Astrocyte (in vitro differentiated cells and primary cell): ENCODE results near the gene ERN1. TPM values are rescaled to one million over a fixed set of nuclear protein-coding genes. Genes with fewer than 3 reads are reported as not detected.

ENCODE experiments used
- DNase-seq: peaks from one replicate; pipeline ENCODE4 v3.0.0-alpha.2; 2010; ENCODE audit warnings: low read depth
- FAIRE-seq: peaks from 2 replicates; lab custom pipeline; 2011; peaks lifted over from hg19 to GRCh38; lab: Jason Lieb, UNC
- H2AFZ ChIP-seq: 2 replicates; pipeline ENCODE4 v1.6.0; 2012; ENCODE audit warnings: low read depth, low read length, inconsistent platforms
- H3K27ac ChIP-seq: 2 replicates; pipeline ENCODE4 v1.5.1; 2011; ENCODE audit warnings: low read depth, low read length, inconsistent platforms
- H3K27me3 ChIP-seq: 2 replicates; pipeline ENCODE4 v1.6.0; 2011; ENCODE audit warnings: low read length, inconsistent platforms; ENCODE audit not compliant: insufficient read depth
- H3K36me3 ChIP-seq: 2 replicates; pipeline ENCODE4 v1.5.1; 2011; ENCODE audit warnings: low read length, inconsistent platforms; ENCODE audit not compliant: insufficient read depth
- H3K4me1 ChIP-seq: 2 replicates; pipeline ENCODE4 v1.5.1; 2011; ENCODE audit warnings: low read length, inconsistent platforms; ENCODE audit not compliant: insufficient read depth
- H3K4me2 ChIP-seq: 2 replicates; pipeline ENCODE4 v1.6.0; 2012; ENCODE audit warnings: low read length, inconsistent platforms
- H3K4me3 ChIP-seq: 2 replicates; pipeline ENCODE4 v1.5.1; 2011; ENCODE audit warnings: low read depth, mild to moderate bottlenecking, low read length, inconsistent platforms; ENCODE audit not compliant: insufficient read depth
- H3K79me2 ChIP-seq: 2 replicates; pipeline ENCODE4 v1.6.0; 2012; ENCODE audit warnings: mild to moderate bottlenecking, low read length, inconsistent platforms; ENCODE audit not compliant: insufficient read depth
- H3K9ac ChIP-seq: 2 replicates; pipeline ENCODE4 v1.6.0; 2012; ENCODE audit warnings: mild to moderate bottlenecking, low read length, inconsistent platforms
- H3K9me3 ChIP-seq: 2 replicates; pipeline ENCODE4 v1.5.1; 2012; ENCODE audit warnings: low read depth, mild to moderate bottlenecking, low read length, inconsistent platforms; ENCODE audit not compliant: insufficient read depth
- H4K20me1 ChIP-seq: 2 replicates; pipeline ENCODE4 v1.6.0; 2012; ENCODE audit warnings: low read length, inconsistent platforms; ENCODE audit not compliant: insufficient read depth
- H3K27ac Mint-ChIP-seq: one replicate; pipeline ENCODE4 v1.8.0; 2021; ENCODE audit warnings: mild to moderate bottlenecking, mixed read lengths; ENCODE audit not compliant: unreplicated experiment
- H3K27me3 Mint-ChIP-seq: one replicate; pipeline ENCODE4 v1.8.0; 2021; ENCODE audit warnings: low read depth, mixed read lengths; ENCODE audit not compliant: unreplicated experiment
- H3K36me3 Mint-ChIP-seq: one replicate; pipeline ENCODE4 v1.8.0; 2021; ENCODE audit warnings: low read depth, mixed read lengths; ENCODE audit not compliant: unreplicated experiment
- H3K4me1 Mint-ChIP-seq: one replicate; pipeline ENCODE4 v1.8.0; 2021; ENCODE audit warnings: low read depth, mixed read lengths; ENCODE audit not compliant: unreplicated experiment
- H3K4me3 Mint-ChIP-seq: one replicate; pipeline ENCODE4 v1.8.0; 2021; ENCODE audit warnings: mild to moderate bottlenecking, moderate library complexity, mixed read lengths; ENCODE audit not compliant: unreplicated experiment
- H3K9me3 Mint-ChIP-seq: one replicate; pipeline ENCODE4 v1.8.0; 2021; ENCODE audit warnings: mild to moderate bottlenecking, mixed read lengths; ENCODE audit not compliant: unreplicated experiment
- EZH2 ChIP-seq: IDR thresholded peaks from 2 replicates; pipeline ENCODE4 v1.6.1; 2012; ENCODE audit warnings: mild to moderate bottlenecking, low read length, inconsistent platforms; ENCODE audit not compliant: insufficient read depth
- total RNA-seq: library from RNA; stranded (reverse); gene quantifications from 2 replicates; pipeline ENCODE4 v1.2.1, GENCODE V29; 2021
- TF ChIP-seq, protein P1 (sequence below): IDR thresholded peaks from 2 replicates; pipeline ENCODE4 v1.5.1; 2011; ENCODE audit warnings: low read depth, mild to moderate bottlenecking, inconsistent platforms, low read length, moderate library complexity; ENCODE audit not compliant: insufficient read depth

ERN1 gene
- total RNA-seq, 1 donor from 2014 or later = 11.7 TPM

DNA sequence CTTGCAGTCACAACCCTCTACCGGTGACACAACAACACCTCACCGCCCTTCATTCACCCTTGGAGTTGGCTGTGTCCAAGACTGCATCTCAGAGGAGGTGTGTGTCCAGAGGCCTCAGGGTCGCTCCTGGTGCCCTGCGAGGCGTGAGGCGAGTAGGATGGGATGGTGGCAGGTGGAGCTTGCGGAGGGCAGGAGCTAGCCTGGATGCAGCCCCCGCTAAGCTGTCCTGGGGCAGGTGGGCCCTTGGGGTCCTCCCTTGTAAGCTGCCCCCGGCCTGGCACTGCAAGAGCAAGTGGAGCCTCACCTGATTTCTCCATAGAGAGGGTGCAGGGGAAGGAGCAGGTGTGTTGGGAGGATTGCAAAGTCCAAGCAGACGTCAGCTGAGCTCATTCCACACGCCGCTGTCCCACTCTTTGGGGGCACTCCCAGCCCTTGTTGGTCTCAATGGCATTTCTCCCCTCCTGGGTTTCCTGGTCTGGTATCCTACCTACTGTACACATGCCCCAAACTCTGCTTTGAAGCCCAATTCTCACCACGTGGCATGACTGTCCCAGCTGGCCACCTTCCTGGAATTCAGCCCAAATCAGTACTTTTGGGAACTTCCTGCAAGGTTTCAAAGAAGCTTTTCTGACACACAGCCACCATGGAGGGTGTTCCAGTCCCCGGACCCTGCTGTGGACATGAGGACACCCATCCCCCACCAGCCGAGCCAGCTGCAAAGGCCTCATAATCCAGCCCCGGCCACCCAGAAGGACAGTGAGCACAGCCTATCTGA, 91.4 kb downstream of the ERN1 start:
- Histone ChIP-seq H3K36me3 (no peaks in the 10 kb centered on the region), H3K27ac (no peak overlapping the region), H4K20me1 (no peaks in the 10 kb centered on the region), H2AFZ (no peak overlapping the region), H3K9ac (no peak overlapping the region), H3K79me2 (no peaks in the 10 kb centered on the region), H3K4me3 (no peak overlapping the region), H3K4me2 (no peak overlapping the region), H3K9me3 (no peaks in the 10 kb centered on the region), H3K27me3 (no peaks in the 10 kb centered on the region), H3K4me1 (no peaks in the 10 kb centered on the region)
- Mint-ChIP-seq H3K9me3 (no peaks in the 10 kb centered on the region), H3K27ac (no peak overlapping the region), H3K4me1 (no peaks in the 10 kb centered on the region), H3K4me3 (no peak overlapping the region), H3K27me3 (peaks cover 5% of the 10 kb centered on the region), H3K36me3 (peaks cover 19% of the 10 kb centered on the region)
- no peak for TF ChIP-seq EZH2
- TF ChIP-seq, protein P1, sequence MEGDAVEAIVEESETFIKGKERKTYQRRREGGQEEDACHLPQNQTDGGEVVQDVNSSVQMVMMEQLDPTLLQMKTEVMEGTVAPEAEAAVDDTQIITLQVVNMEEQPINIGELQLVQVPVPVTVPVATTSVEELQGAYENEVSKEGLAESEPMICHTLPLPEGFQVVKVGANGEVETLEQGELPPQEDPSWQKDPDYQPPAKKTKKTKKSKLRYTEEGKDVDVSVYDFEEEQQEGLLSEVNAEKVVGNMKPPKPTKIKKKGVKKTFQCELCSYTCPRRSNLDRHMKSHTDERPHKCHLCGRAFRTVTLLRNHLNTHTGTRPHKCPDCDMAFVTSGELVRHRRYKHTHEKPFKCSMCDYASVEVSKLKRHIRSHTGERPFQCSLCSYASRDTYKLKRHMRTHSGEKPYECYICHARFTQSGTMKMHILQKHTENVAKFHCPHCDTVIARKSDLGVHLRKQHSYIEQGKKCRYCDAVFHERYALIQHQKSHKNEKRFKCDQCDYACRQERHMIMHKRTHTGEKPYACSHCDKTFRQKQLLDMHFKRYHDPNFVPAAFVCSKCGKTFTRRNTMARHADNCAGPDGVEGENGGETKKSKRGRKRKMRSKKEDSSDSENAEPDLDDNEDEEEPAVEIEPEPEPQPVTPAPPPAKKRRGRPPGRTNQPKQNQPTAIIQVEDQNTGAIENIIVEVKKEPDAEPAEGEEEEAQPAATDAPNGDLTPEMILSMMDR = no peak
- no peak for DNase-seq
- no peak for FAIRE-seq

DNA sequence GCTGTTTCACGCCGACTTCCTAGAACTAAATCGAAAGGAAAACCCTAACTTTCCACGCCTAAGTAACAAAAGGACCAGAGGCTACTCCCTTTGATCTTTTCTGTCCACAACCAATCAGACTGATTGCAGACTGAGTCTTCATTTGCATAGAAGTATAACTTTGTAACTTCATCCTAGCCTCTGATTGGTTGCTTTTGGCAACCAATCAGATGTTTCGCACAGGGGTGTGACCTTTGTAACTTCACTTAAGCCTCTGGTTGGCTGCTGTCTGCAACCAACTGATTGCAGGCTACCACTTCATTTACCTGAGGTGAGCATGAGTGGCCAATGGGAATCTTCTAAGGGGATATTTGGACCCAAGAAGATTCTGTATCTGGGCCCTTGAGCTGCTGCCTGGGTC, 92.1 kb downstream of the ERN1 start:
- Histone ChIP-seq H3K4me2 (no peak overlapping the region), H3K27ac (no peak overlapping the region), H3K9ac (no peak overlapping the region), H3K79me2 (no peaks in the 10 kb centered on the region), H3K9me3 (no peaks in the 10 kb centered on the region), H3K36me3 (no peaks in the 10 kb centered on the region), H4K20me1 (no peaks in the 10 kb centered on the region), H3K27me3 (no peaks in the 10 kb centered on the region), H3K4me1 (no peaks in the 10 kb centered on the region), H2AFZ (no peak overlapping the region), H3K4me3 (no peak overlapping the region)
- TF ChIP-seq, protein P1 = no peak
- TF ChIP-seq EZH2 = no peak
- no peak overlapping the region for H3K4me3 Mint-ChIP-seq
- DNase-seq (no peak), FAIRE-seq (no peak)
- H3K27me3 Mint-ChIP-seq = peaks cover 3% of the 10 kb centered on the region
- no peak overlapping the region for H3K27ac Mint-ChIP-seq
- H3K9me3 Mint-ChIP-seq = no peaks in the 10 kb centered on the region
- no peaks in the 10 kb centered on the region for H3K4me1 Mint-ChIP-seq
- H3K36me3 Mint-ChIP-seq = peaks cover 16% of the 10 kb centered on the region

DNA sequence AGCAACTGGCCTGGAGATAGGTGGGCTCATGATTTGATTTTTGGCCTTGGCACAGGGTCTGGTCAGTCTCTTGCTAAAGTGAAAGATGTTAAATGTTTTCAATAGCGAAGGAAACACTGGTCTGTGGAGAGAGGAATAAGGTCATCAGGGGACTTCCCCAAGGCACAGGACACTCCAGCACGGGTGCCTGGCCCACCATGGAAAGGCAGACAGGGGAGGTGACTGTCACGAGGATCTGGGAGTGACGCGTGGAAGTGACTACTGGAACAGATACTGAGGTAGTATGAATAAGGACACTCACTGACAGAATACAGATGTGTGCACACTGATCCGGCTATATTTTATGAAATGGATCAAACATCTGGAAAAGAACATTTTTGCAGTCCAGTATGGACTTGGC, 92.8 kb downstream of the ERN1 start:
- Histone ChIP-seq H3K36me3 (no peaks in the 10 kb centered on the region), H3K79me2 (no peaks in the 10 kb centered on the region), H3K27ac (no peak overlapping the region), H3K9me3 (no peaks in the 10 kb centered on the region), H4K20me1 (no peaks in the 10 kb centered on the region), H3K4me2 (no peak overlapping the region), H3K9ac (no peak overlapping the region), H3K4me1 (no peaks in the 10 kb centered on the region), H3K4me3 (no peak overlapping the region), H2AFZ (no peak overlapping the region), H3K27me3 (no peaks in the 10 kb centered on the region)
- no peak for FAIRE-seq
- no peak overlapping the region for H3K4me3 Mint-ChIP-seq
- peaks cover 2% of the 10 kb centered on the region for H3K4me1 Mint-ChIP-seq
- H3K36me3 Mint-ChIP-seq = peaks cover 16% of the 10 kb centered on the region
- TF ChIP-seq, protein P1 = no peak
- TF ChIP-seq EZH2 = no peak
- DNase-seq = no peak
- no peaks in the 10 kb centered on the region for H3K9me3 Mint-ChIP-seq
- no peak overlapping the region for H3K27ac Mint-ChIP-seq
- H3K27me3 Mint-ChIP-seq = peaks cover 3% of the 10 kb centered on the region
